Upper lobe of left lung (tissue), 6 donors: ENCODE results near the gene PPIL6. TPM values are rescaled to one million over a fixed set of nuclear protein-coding genes. Genes with fewer than 3 reads are reported as not detected.

ENCODE experiments used
- ATAC-seq, 2 donors: fragments of 200-7000 bp; cut with Tn5 transposase; one replicate each; pipeline ENCODE4 v1.9.1; 2022; ENCODE audit warnings: mild to moderate bottlenecking in 2 of 2, moderate library complexity in 2 of 2; ENCODE audit not compliant: low FRiP score in 2 of 2
- DNase-seq, 2 donors: peaks; one replicate each; pipeline ENCODE4 v3.0.0-alpha.2; 2019 to 2020
- H3K27ac ChIP-seq, 4 donors: fragments of 200-600 bp; sonication (generic); one replicate each; pipeline ENCODE4 v1.5.1; 2016 to 2019
- H3K27me3 ChIP-seq, 4 donors: fragments of 200-600 bp; sonication (generic); one replicate each; pipeline ENCODE4 v1.5.1; 2017 to 2019
- H3K36me3 ChIP-seq, 4 donors: fragments of 200-600 bp; sonication (generic); one replicate each; pipeline ENCODE4 v1.5.1; 2016 to 2019
- H3K4me1 ChIP-seq, 4 donors: fragments of 200-600 bp; sonication (generic); one replicate each; pipeline ENCODE4 v1.5.1; 2018 to 2019
- H3K4me3 ChIP-seq, 4 donors: fragments of 200-600 bp; sonication (generic); one replicate each; pipeline ENCODE4 v1.5.1; 2017 to 2019; ENCODE audit warnings: mild to moderate bottlenecking in 2 of 4, moderate library complexity in 1 of 4
- H3K9me3 ChIP-seq, 4 donors: fragments of 200-600 bp; sonication (generic); one replicate each; pipeline ENCODE4 v1.5.1; 2018 to 2019
- EP300 ChIP-seq, 4 donors: sonication (generic); formaldehyde crosslinking; IDR thresholded peaks; one replicate each; pipeline ENCODE4 v1.5.1; 2017; ENCODE audit warnings: antibody characterized with exemption in 4 of 4, control low read depth in 2 of 4
- POLR2A ChIP-seq, 4 donors: fragments of 450-650 bp; IDR thresholded peaks; one replicate each; pipeline ENCODE4 v1.5.1; 2016 to 2017; ENCODE audit warnings: antibody characterized with exemption in 4 of 4, mild to moderate bottlenecking in 2 of 4
- POLR2AphosphoS5 ChIP-seq, 2 donors: sonication (generic); formaldehyde crosslinking; IDR thresholded peaks; one replicate each; pipeline ENCODE4 v1.5.1; 2017; ENCODE audit warnings: antibody characterized with exemption in 2 of 2
- WGBS, 2 donors: methylation state at CpG; one replicate each; pipeline ENCODE4 v1.1.5; 2017 to 2018; 5-methylcytosine and 5-hydroxymethylcytosine counted together
- total RNA-seq, 6 donors: library from RNA; depleted of rRNA in 4 of 6; stranded (reverse); fragments of >200 nt in 4 of 6; gene quantifications; one replicate each; pipeline versions ENCODE4 v1.1.0 to v1.2.1, GENCODE V29; 2016 to 2021
- TF ChIP-seq, protein P1 (sequence below), 6 experiments: fragments of 450-650 bp in 4 of 6; fragments of 200-600 bp in 2 of 6; sonication (generic) in 2 of 6; IDR thresholded peaks; one replicate each; pipeline ENCODE4 v1.5.1; 2016 to 2019; ENCODE audit warnings: antibody characterized with exemption in 6 of 6
- donor health status: DM: no; HTN: no; CAD: no; lungs with moderate emphysema.
- donor health status: DM: no; HTN: yes; CAD: no; lungs with severe emphysema.

The PPIL6 gene
- total RNA-seq, 6 donors from 2014 or later: 3.5 to 44.3 (median 6.5) TPM

- no peak for ATAC-seq
- peaks cover 27 to 44% (median 31%) of the 10 kb centered on the region in 4 donors for H3K4me1 ChIP-seq
- no peaks in the 10 kb centered on the region for H3K9me3 ChIP-seq
- WGBS, 2 donors: 79 to 82% methylated on average over 2 of the region's 2 CpGs
- TF ChIP-seq POLR2AphosphoS5 (IDR thresholded peaks at IDR 0.05) (no peak), POLR2A (IDR thresholded peaks at IDR 0.05) (no peak), EP300 (IDR thresholded peaks at IDR 0.05) (no peak)
- TF ChIP-seq, protein P1, sequence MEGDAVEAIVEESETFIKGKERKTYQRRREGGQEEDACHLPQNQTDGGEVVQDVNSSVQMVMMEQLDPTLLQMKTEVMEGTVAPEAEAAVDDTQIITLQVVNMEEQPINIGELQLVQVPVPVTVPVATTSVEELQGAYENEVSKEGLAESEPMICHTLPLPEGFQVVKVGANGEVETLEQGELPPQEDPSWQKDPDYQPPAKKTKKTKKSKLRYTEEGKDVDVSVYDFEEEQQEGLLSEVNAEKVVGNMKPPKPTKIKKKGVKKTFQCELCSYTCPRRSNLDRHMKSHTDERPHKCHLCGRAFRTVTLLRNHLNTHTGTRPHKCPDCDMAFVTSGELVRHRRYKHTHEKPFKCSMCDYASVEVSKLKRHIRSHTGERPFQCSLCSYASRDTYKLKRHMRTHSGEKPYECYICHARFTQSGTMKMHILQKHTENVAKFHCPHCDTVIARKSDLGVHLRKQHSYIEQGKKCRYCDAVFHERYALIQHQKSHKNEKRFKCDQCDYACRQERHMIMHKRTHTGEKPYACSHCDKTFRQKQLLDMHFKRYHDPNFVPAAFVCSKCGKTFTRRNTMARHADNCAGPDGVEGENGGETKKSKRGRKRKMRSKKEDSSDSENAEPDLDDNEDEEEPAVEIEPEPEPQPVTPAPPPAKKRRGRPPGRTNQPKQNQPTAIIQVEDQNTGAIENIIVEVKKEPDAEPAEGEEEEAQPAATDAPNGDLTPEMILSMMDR (IDR thresholded peaks at IDR 0.05): no peak
- no peak overlapping the region for H3K4me3 ChIP-seq
- H3K27me3 ChIP-seq: no peaks in the 10 kb centered on the region
- DNase-seq: no peak
- H3K36me3 ChIP-seq: peaks cover 6 to 74% (median 54%) of the 10 kb centered on the region in 4 donors
- H3K27ac ChIP-seq: no peak overlapping the region
These were observed 35.2 kb upstream of the PPIL6 start for GRCh38 chr6:109475625-109476024.

GRCh38 chr6:109474995-109475394 is 34.6 kb upstream of the PPIL6 start:
- H3K27ac ChIP-seq: no peak overlapping the region
- 86 to 89% methylated on average over 4 of the region's 4 CpGs for WGBS, 2 donors
- H3K27me3 ChIP-seq: no peaks in the 10 kb centered on the region
- H3K36me3 ChIP-seq: peaks cover 6 to 77% (median 59%) of the 10 kb centered on the region in 4 donors
- no peak overlapping the region for H3K4me3 ChIP-seq
- H3K9me3 ChIP-seq: no peaks in the 10 kb centered on the region
- TF ChIP-seq EP300 (IDR thresholded peaks at IDR 0.05): no peak
- TF ChIP-seq POLR2AphosphoS5 (IDR thresholded peaks at IDR 0.05): no peak
- TF ChIP-seq POLR2A (IDR thresholded peaks at IDR 0.05): no peak
- TF ChIP-seq, protein P1 (IDR thresholded peaks at IDR 0.05): no peak
- peaks cover 20 to 37% (median 24%) of the 10 kb centered on the region in 4 donors for H3K4me1 ChIP-seq
- DNase-seq: no peak
- ATAC-seq: no peak

GRCh38 chr6:109473120-109473519 is 32.7 kb upstream of the PPIL6 start:
- ATAC-seq: no peak
- Histone ChIP-seq H3K27me3 (no peaks in the 10 kb centered on the region), H3K4me1 (peaks cover 3 to 20% (median 9%) of the 10 kb centered on the region in 4 donors), H3K27ac (no peak overlapping the region), H3K9me3 (no peaks in the 10 kb centered on the region), H3K36me3 (peaks cover 6 to 86% (median 69%) of the 10 kb centered on the region in 4 donors), H3K4me3 (no peak overlapping the region)
- TF ChIP-seq, protein P1 (IDR thresholded peaks at IDR 0.05): no peak
- no peak for TF ChIP-seq POLR2AphosphoS5 (IDR thresholded peaks at IDR 0.05)
- TF ChIP-seq POLR2A (IDR thresholded peaks at IDR 0.05): no peak
- TF ChIP-seq EP300 (IDR thresholded peaks at IDR 0.05): no peak
- 95 to 97% methylated on average over 3 of the region's 3 CpGs for WGBS, 2 donors
- no peak for DNase-seq

DNA sequence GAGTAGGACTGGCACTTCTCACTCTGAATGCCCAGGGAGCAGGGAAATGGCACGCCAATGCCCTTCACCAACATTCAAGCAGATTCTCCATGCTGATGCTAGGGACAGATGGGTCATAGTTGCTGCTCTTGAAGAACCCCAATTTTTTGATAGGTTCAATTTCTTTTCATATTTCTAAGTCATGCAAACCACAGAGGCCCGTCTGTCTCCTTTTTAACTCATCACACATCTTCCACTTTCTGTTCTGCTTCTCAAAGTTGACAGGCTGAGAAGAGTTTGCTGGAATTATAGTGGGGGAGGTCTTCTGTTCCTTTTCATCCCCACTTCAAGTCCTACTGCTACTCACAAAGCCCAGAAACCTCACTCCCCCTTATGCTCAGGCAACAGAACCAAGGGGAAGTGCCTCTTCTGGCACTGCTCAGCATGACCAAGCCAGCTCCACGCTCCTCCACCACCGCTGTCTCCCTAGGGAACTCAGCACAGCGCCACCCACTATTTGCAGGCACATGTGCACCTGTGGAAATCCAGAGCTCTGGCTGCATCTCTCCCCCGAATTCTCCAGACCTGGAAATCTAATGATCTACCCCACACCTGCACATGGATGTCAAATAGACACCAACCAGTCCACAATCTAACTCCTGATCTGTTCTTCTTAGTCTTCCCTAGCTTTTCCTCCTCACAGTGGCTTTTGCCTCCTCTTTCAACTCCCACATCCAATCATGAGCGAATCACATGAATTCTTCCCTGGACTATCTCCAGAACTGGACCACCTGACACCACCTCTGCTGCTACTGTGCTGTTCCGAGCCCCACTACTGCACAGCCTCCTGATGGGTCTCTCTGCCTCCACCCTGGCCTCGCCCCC is 31.9 kb upstream of the PPIL6 start:
- Histone ChIP-seq H3K36me3 (peaks cover 6 to 89% (median 71%) of the 10 kb centered on the region in 4 donors), H3K27me3 (no peaks in the 10 kb centered on the region), H3K4me3 (no peak overlapping the region), H3K27ac (no peak overlapping the region), H3K9me3 (no peaks in the 10 kb centered on the region), H3K4me1 (peaks cover 0 to 13% (median 2%) of the 10 kb centered on the region in 4 donors)
- TF ChIP-seq EP300 (IDR thresholded peaks at IDR 0.05) (no peak), POLR2A (IDR thresholded peaks at IDR 0.05) (no peak), POLR2AphosphoS5 (IDR thresholded peaks at IDR 0.05) (no peak)
- TF ChIP-seq, protein P1 (IDR thresholded peaks at IDR 0.05): no peak
- DNase-seq (no peak), ATAC-seq (no peak)
- WGBS, 2 donors: 94 to 95% methylated on average over 9 of the region's 9 CpGs
